Inferior parietal cortex (tissue), 1 donor: ENCODE results near the gene NUP93.
"Not testable (repeated sequence)": the region's sequence is repeated elsewhere in the genome, so short reads cannot be mapped to it uniquely, and the experiment has no call there.

Source experiments
- DNase-seq: peaks from one replicate; pipeline ENCODE4 v3.0.0-alpha.2; 2016; ENCODE audit errors: extremely low spot score

NUP93 gene

DNA sequence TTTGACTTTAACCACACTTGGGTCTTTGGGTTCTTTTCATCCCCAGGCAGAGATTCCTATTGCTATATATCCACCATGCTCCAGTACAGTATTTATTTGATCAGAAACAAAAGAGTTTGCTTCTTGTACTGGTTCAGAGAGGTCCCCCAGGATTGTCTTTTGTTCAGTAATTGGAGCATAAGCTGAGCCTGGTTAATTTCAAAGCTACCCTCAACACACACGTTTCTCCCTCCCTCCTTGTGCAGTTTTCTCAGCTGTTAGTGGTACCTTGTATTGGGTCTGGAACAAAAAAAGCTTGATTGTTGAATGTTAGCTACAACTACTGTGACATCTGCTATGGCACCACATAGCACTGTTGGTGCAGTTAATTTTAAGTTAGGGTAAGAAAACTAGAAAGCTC, 50.0 kb downstream of the NUP93 start:
- no peak for DNase-seq

DNA sequence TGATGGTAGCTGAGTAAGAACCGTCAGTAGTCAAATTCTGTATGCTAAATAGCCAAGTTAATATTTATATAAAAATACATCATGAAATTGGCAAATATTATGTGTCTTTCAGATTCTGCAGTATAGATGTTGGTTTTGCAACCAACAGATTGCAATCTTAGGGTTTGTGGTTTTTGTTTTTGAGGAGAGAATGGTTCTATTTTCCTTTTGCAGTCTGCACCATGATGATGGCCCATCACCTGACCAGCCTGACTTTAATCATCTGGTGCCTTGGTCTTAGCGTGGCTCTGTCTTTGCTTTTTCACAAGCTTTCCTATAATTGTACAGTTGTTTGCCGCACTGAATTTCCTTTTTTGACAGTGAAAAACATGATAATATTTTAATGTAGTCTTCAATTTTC, 50.7 kb downstream of the NUP93 start:
- no peak for DNase-seq

DNA sequence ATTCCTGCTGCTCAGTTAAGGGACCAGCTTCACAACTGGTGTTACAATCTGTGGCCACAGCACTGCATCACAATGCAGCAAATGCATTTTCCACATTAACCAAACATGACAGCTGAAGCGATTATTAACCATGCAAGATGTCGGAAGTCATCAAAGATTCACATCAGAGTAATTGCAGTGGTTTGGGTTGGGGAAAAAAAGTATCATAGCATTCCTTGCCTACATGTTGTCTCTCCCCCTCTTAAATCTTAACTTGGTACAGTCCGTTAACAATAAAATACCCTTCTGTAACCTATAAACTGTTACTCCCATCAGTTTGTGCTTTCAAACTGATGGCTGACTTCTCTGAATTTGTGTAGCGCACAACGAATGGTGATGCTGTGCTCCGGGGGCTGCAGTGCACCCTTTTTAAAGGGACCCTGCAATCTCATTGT, 51.6 kb downstream of the NUP93 start:
- no peak for DNase-seq

DNA sequence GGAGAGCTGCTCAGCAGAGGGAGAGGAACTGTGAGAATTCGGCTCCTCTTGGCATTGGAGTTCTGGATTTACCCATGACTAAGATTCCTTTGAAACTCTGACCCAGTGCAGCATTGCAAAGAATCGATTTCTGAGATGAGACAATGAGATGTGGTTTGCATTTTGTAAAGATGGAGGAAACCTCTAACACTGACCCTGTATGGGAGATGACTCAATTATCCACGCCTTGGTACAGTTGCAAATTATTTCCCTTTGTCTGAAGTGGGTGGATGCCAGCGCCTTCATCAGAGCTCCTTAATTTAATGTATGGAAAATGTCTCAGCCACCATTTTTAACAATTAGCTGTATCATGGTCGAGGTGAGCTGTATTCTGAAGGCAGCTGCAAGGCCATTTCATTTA, 53.4 kb downstream of the NUP93 start:
- no peak for DNase-seq

DNA sequence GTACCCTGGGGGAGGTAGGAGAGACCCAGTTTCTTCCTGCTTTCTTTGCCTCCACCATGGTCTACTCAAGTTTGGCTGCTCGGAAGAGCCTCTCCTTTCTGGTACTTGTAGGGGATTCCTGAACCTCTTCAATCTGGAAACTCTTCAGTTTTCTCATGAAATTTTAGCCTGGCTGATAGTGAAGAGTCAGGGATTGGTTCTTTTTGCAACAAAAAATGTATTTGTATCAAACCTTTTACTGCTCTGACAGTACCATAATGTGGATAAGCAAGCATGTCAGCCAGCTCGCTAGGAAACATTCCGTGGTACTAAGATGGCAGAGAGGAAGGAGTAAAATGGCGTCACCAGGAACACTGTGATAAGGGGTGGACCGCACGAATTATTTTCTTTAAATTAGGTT, 55.4 kb downstream of the NUP93 start:
- DNase-seq: no peak

DNA sequence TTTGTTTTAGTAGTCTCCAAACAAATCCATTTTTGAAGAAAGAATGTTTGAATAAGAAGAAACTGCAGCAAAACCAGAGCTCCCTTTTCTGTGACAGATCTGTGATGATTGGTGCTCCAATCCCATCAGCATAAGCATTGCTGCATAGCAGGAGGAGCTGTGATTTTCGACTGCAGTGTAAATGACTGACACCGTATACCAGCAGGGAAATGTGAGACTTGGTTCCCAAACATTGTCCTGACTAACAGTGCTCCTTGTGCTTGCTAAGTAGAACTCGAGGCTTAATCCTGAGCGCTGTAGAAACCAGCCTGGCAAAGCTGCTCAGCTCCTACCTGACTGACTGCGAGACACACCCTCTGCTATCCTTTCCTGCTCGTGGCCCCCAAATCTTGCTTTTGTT, 57.2 kb downstream of the NUP93 start:
- no peak for DNase-seq

DNA sequence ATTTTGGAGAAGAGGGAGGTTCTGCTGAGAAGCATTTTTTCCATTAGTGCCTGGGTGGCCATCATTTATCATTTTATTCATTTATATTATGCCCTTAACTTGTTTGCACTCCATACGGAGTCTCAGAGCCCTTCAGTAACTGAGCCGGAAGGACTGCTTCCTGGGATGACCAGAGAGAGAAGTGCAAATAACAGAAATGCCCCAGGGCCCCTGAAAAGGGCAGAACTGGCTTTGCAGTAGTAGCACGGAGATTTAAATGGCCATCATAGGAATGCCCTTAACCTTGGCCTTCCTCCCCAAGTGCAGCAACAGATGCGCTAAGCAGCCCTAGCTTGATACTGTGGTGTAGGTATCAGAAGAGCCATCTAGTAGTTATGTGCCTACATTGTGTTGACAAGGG, 58.5 kb downstream of the NUP93 start:
- no peak for DNase-seq

DNA sequence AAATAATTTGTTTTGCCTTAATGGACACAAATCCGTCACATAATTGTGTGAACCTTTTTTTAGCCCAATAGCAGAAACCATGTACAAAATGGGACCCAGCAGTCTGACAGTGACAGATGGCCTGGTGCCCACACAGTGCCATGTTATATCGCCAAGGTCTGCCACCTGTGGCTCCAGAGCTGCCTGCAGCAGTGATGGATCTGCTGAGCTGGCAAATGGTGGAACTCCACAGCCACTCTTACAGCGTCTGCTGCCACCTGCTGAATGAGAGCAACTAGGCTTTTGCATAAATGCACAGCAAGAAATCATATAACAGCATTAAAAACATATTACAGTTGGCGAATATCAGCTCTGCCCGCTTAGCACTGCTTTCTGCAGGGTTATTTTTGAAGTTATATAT, 59.4 kb downstream of the NUP93 start:
- no peak for DNase-seq

DNA sequence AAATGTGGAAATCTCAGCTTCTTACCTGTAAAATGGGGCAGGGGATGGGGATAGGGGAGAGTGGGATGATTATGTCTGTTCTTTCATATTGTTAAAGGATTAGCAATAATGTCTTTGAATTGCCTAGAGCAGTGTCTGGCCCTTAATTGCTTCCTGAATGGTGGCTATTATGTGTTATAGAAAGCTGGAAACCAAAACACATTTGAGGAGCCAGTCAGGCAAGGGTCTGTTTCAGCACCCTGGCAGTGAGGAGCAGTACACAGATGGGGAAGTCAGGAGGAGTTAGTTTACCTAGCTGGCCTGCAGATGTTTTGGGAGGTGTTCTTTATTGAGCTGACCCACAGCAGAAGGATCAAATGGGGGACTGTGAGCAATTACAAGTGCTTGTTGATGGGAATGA, 63.0 kb downstream of the NUP93 start:
- no peak for DNase-seq

DNA sequence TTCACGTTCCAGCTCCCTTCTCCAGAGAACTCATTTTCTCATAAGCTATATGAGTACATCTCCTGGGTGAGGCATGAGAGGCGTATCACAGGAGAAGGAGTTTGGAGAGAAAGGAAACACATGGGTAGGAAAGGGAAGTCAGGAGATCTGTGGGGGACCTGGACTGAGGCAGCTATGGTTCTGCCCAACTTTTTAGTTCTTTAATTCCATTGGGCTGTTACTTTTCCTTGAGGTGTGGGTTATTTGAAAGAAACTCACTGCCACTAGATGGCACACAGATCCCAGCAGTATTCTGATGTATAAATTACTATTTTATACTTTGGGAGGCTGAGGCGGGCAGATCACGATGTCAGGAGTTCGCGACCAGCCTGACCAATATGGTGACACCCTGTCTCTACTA, 63.6 kb downstream of the NUP93 start:
- DNase-seq: no peak

DNA sequence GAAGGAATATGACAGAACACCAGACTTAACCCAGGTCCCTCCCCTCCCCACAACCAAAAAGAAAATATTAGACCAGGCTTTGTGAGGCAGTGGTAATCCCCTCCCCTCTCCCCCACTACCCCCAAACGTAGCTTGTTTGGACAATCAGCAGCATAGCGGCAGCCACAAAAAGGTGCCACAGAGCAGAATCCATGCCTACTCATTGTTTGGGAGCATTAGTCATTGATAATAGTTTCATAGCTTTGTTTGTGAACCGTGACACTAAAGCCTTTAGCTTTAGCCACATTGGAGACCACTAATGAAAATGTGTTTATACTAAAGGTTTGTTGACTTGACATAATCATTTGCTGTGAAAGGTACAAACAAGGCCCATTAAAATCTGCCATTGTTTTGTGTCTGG, 65.1 kb downstream of the NUP93 start:
- no peak for DNase-seq

DNA sequence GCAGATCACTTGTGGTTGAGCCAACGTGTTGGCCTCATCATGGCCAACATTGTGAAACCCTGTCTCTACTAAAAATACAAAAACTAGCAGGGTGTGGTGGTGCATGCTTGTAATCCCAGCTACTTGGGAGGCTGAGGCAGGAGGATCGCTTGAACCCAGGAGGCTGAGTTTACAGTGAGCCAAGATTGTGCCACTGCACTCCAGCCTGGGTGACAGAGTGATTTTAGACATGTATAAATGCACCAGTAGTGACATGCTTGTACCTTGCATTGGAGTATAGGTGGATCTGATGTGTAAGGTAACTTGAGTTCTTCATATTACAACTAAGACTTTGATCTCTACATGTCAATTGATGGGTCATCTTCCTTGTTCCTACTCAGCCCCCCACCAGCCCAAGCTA, 67.1 kb downstream of the NUP93 start:
- DNase-seq: not testable (repeated sequence)

DNA sequence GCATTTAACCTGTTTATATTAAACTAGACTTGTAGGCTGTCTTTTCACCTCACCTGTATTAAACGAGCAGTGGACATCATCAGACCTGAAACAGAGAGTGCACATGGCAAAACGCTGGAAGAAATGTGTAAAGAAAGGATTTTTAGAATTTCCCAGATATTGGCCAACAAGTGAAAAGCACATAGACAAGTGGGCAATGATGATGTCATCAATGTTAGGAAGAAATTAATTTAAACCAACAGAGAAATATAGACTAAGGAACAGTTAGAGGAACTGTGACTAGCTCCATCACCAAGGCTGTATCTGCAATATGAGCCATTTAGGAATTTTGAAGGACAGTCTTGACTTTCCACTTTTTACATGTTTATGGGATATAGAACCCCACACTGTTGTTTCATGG, 67.9 kb downstream of the NUP93 start:
- DNase-seq: no peak

DNA sequence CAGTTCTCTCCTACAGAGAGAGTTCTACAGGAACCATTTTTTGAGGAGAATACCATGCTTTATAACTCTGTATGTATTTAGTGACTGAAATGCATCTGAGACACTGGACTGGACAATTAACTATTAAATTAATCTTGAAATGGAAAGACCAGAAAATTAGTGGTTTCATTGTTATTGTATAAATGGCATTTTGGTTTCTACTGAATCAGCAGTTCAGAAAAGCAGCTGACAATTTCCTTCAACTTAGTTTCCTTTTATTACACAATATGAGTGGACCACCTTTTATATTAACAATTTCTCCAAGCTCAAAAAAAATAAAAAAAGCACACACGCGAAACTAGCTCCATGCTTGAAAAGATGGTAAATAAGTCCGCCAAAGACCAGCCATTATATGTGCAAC, 69.0 kb downstream of the NUP93 start:
- DNase-seq: no peak

DNA sequence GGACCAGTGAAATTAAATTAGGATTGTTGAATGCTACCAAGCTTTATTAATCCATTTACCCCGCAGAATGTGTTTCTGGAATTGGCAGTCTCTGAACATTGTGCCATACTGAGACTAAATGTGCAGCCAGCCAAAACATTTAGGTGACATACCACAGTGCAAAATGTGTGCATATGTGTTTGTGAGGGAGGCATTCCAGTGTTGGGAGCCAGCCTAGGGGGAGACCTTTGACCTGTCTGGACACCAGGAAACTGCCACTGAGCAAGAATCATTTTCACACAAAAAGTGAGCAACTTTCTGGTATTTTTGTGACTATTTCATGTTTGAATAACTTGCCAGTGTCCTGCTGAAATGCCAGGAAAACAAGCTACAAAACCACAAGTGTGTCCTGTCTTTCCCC, 70.4 kb downstream of the NUP93 start:
- no peak for DNase-seq

DNA sequence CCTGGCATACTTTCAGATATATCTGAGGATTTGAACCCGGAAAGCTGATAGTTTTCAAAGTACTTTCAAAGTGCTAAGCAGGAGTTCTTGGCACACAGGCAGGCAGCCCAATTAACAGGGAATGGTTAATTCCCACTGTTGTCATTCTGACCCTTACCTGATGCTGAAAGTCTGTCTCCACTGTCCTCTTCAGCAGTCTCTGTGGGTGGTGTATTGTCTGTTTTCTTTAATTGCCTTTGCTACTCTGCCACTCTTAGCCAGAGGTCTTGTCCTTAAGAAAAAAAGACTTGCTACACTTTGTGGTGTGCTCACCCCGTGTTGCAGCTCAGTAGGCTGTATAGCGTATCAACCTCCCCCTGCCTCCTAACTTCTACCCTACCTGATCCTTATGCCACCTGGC, 71.8 kb downstream of the NUP93 start:
- no peak for DNase-seq

DNA sequence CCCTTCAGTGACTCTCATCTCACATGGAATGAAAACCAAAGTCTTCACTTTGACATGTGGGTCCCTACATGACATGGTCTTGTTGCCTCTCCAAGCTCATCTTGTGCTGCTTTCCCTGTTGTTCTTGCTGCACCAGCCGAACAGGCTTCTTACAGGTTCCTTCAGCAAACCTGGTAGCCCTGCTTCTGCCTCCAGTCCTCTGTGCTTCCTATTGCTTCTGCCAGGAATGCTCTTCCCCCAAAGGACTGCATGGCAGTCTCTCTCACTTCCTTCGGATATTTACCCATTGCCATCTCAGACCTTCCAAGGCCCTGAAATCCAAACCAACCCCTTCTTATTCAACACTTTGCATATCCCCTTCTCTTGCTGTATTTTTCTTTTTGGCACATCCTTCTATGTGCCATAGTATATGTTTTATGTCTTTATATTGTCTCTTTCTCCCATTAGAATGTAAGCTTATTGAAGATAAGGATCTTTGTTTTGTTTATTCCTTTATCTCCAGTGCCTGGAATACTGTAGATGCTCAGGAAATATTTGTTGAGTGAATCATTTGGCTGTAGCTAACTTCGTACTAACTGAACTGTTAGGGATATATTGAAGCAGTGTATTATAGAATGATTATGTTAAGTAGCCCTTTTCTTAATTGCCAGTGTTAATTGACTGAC, 77.2 kb downstream of the NUP93 start:
- DNase-seq: no peak

DNA sequence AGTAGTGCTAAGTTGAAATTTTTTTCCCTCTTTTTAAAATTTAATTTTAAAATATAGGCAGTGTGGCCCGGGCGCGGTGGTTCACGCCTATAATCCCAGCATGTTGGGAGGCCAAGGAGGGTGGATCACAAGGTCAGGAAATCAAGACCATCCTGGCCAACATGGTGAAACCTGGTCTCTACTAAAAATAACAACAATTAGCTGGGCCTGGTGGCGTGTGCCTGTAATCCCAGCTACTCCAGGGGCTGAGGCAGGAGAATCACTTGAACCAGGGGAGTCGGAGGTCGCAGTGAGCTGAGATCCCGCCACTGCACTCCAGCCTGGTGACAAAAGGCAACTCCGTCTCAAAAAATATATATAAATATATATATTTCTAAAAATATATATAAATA, 77.7 kb downstream of the NUP93 start:
- DNase-seq: not testable (repeated sequence)

DNA sequence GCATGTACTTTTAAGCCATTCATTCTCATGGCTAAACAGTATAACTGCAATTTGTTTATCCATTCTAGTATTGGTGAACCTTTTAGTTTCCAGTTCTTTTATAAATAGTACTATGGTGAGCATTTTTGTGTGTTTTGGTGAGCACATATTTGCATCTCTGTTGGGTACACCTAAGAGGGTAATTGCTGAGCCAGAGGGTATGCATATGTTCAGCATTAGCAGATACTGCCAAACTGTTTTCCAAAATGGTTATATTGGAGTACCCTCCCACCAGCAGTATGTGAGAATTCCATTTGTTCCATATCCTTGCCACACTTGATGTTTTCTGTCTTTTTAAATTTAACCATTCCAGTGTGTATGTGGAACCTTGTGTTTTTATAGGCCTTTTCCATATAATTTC, 81.0 kb downstream of the NUP93 start:
- DNase-seq: no peak

DNA sequence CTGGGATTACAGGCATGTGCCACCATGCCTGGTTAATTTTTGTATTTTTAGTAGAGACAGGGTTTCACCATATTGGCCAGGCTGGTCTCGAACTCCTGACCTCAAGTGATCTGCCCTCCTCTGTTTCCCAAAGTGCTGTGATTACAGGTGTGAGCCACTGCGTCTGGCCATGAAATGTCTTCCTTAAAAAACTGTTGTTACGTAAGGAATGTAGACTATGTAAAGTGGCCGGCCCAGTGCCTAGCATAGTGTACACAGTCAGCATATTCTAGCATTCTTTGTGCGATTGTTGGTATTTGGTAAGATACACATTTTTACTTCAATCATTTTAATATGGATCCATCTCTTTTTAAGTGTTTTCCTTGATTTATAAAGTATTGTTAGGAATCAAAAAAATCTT, 81.7 kb downstream of the NUP93 start:
- DNase-seq: not testable (repeated sequence)

DNA sequence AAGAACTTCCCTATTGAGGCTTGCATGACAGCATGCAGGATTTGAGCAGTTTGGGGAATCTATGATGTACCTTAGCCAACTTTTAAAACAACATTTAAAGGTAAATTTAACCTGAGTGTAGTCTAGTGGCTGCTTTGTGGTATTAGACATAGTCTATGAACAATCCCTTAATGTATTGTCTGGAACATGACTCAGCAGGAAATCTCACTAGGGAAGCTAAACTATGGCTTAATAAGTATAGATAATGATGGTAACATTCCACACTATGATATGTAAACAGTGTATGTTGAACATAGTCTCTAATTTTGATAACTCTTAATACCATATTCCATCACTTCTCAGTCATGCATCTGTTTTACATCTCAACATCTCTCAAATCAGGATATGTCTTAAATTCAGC, 83.0 kb downstream of the NUP93 start:
- DNase-seq: no peak

DNA sequence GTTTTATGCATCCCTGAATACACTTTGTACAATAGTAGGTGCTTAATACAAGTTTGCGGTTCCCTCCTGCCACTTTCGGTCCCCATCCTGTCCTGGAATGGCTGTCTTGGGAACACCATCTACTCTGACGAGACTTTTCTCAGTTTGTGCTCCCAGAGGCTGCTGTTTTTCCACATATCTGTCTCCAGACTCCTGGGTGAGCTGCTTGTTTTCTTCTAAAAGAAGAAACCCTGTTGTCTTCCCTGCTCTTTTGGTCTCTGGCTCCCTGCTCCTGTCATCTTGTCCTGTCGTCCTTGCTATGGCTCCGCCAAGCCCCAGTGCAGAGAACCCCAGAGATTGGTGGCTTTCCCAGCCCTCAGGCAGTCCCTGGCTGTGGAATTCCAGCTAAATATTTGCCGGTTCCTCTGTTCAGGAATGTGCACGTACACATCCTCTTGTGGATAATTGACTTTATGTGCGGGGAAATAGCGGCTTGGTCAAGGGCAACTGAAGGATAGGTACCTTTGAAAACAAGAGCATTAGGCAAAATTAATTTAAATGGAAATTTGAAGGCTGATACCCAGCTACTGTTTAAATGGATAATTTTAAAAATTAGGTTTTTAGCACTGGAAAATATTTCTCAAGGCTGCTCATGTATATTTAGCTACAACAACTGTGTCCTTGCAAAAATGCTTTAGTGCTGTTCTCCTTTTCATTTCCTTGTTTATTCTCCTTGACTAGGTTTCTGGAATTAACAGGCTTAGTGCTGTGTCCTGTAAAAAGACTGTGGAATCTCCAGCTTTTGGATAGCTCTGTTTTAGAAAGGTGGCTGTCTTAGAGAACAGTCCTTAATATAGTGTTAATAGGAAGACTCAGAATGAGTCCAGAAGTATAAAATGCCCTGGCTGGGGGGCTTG, 84.9 kb downstream of the NUP93 start:
- no peak for DNase-seq

DNA sequence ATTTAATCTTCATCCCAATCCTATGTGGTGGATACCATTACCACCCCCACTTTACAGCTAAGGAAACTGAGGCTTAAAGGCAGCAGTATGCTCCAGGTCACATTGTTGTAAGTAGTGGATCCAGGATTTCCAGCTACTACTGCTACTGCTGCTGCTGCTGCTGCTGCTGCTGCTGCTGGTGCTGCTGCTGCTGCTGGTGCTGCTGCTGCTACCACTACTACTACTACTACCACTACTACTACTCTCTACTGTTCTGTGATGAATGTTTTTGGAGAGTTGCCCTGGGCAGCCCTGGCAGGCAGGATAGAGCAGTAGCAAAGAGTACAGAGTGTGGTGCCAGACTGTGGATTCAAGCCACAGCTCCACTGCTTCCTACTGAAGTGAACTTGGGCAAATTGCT, 85.8 kb downstream of the NUP93 start:
- DNase-seq: no peak
